Caco-2 (cell line): ENCODE data around the gene GLB1L. TPM values are rescaled to one million over a fixed set of nuclear protein-coding genes. Genes with fewer than 3 reads are reported as not detected.

Experiments used
- BruUV-seq: library from RNA; stranded (reverse); fragments of 400-500 nt; replicated peaks from 2 replicates; lab custom pipeline; 2021; lab: Mats Ljungman, UMichigan
- CTCF ChIA-PET: fragments of 300-600 bp; sonication (Branson Sonifier 250); formaldehyde crosslinking; loops from one replicate; lab custom pipeline; 2022; ENCODE audit warnings: antibody characterized with exemption; lab: Charles Lee
- POLR2A ChIA-PET: fragments of 300-600 bp; sonication (Branson Sonifier 250); formaldehyde crosslinking; loops from one replicate; lab custom pipeline; 2022; ENCODE audit warnings: antibody characterized with exemption; lab: Charles Lee
- DNase-seq, 2 experiments: peaks; one replicate each; pipeline versions ENCODE4 v3.0.0 to v3.0.0-alpha.2; 2020 to 2022
- H3K27me3 ChIP-seq: replicated peaks from 2 replicates; pipeline ENCODE4 v1.6.0; 2011; ENCODE audit warnings: low read length; ENCODE audit not compliant: control insufficient read depth, insufficient read depth
- H3K36me3 ChIP-seq: 2 replicates; pipeline ENCODE4 v1.5.1; 2011; ENCODE audit warnings: low read length; ENCODE audit not compliant: control insufficient read depth, insufficient read depth
- H3K4me1 ChIP-seq: fragments of 250-450 bp; sonication (Bioruptor Pico); 2 replicates; pipeline ENCODE4 v1.5.1; 2020; ENCODE audit warnings: mild to moderate bottlenecking
- H3K4me3 ChIP-seq: 2 replicates; pipeline ENCODE4 v1.5.1; 2011; ENCODE audit warnings: low read depth, mild to moderate bottlenecking, control low read depth, low read length
- H3K9me3 ChIP-seq: fragments of 250-450 bp; sonication (Bioruptor Pico); 2 replicates; pipeline ENCODE4 v1.5.1; 2020; ENCODE audit warnings: mild to moderate bottlenecking, moderate library complexity
- H3K27ac Mint-ChIP-seq: one replicate; pipeline ENCODE4 v1.8.0; 2022; ENCODE audit warnings: mixed read lengths; ENCODE audit not compliant: unreplicated experiment
- H3K27me3 Mint-ChIP-seq: one replicate; pipeline ENCODE4 v1.8.0; 2022; ENCODE audit warnings: mixed read lengths; ENCODE audit not compliant: insufficient read depth, unreplicated experiment
- H3K36me3 Mint-ChIP-seq: one replicate; pipeline ENCODE4 v1.8.0; 2022; ENCODE audit warnings: mild to moderate bottlenecking, mixed read lengths; ENCODE audit not compliant: insufficient read depth, unreplicated experiment
- H3K4me1 Mint-ChIP-seq: one replicate; pipeline ENCODE4 v1.8.0; 2022; ENCODE audit warnings: low read depth, mixed read lengths; ENCODE audit not compliant: unreplicated experiment
- H3K4me3 Mint-ChIP-seq: one replicate; pipeline ENCODE4 v1.8.0; 2022; ENCODE audit warnings: mild to moderate bottlenecking, moderate library complexity, mixed read lengths; ENCODE audit not compliant: unreplicated experiment
- H3K9me3 Mint-ChIP-seq: one replicate; pipeline ENCODE4 v1.8.0; 2022; ENCODE audit warnings: mixed read lengths; ENCODE audit not compliant: unreplicated experiment
- CTCF ChIP-seq, 2 experiments: fragments of 200-600 bp in 1 of 2; IDR thresholded peaks; 1 replicate in 1 of 2; 2 replicates in 1 of 2; pipeline versions ENCODE4 v1.5.1 to v1.8.0; 2011 to 2022; ENCODE audit warnings: antibody characterized with exemption in 1 of 2, control low read depth in 1 of 2, inconsistent platforms in 1 of 2, low read depth in 1 of 2, low read length in 1 of 2, mild to moderate bottlenecking in 1 of 2, moderate library complexity in 1 of 2; ENCODE audit not compliant: insufficient read depth in 1 of 2, severe bottlenecking in 1 of 2, unreplicated experiment in 1 of 2
- intact Hi-C: fragments of 100-400 bp; cut with micrococcal nuclease; formaldehyde crosslinking; loops from one replicate; pipeline ENCODE4 v1.10.0; 2022; ENCODE audit not compliant: unreplicated experiment
- total RNA-seq: library from RNA; stranded (reverse); gene quantifications from 2 replicates; pipeline ENCODE4 v1.2.3, GENCODE V29; 2022

GLB1L gene
- total RNA-seq, 1 experiment from 2014 or later: 3.3 TPM

GRCh38 chr2:219293736-219294231 is 48.5 kb upstream of the GLB1L start:
- POLR2A ChIA-PET: no interaction called here
- Mint-ChIP-seq H3K4me3 (peak overlapping the region; percentile 71), H3K27me3 (no peaks in the 10 kb centered on the region), H3K27ac (no peak overlapping the region), H3K4me1 (no peaks in the 10 kb centered on the region), H3K9me3 (no peaks in the 10 kb centered on the region), H3K36me3 (peaks cover 11% of the 10 kb centered on the region)
- H3K27me3 ChIP-seq: no peaks in the 10 kb centered on the region
- no TSS peak for BruUV-seq
- H3K9me3 ChIP-seq: no peaks in the 10 kb centered on the region
- DNase-seq: no peak
- CTCF ChIA-PET: interaction anchor here (2.1 kb wide), 1 partner anchor 49 kb away, joined by 10 read pairs; the partner anchor contains the start of genes GLB1L and STK16
- intact Hi-C loops: loop anchor here (2.0 kb wide), 2 partner anchors 45 to 75 kb away; no protein-coding TSS in a partner anchor
- no peaks in the 10 kb centered on the region for H3K36me3 ChIP-seq
- TF ChIP-seq CTCF (IDR thresholded peaks at IDR 0.05; ENCODE audit: insufficient read depth in 1 of 2, low read depth in 1 of 2, low read length in 1 of 2, severe bottlenecking in 1 of 2, unreplicated experiment in 1 of 2): no peak
- no peak overlapping the region for H3K4me3 ChIP-seq
- H3K4me1 ChIP-seq: peaks cover 4% of the 10 kb centered on the region; the same call in 1 of the 2 replicates

- H3K4me1 Mint-ChIP-seq: no peaks in the 10 kb centered on the region
- Histone ChIP-seq H3K4me3 (no peak overlapping the region), H3K9me3 (no peaks in the 10 kb centered on the region), H3K27me3 (no peaks in the 10 kb centered on the region), H3K4me1 (0 out of 2 replicates have a peak, but pooled peaks cover 4% of the 10 kb centered on the region), H3K36me3 (no peaks in the 10 kb centered on the region)
- no peak for DNase-seq
- TF ChIP-seq CTCF (IDR thresholded peaks at IDR 0.05; ENCODE audit: insufficient read depth in 1 of 2, low read depth in 1 of 2, low read length in 1 of 2, severe bottlenecking in 1 of 2, unreplicated experiment in 1 of 2): no peak
- H3K36me3 Mint-ChIP-seq: peaks cover 11% of the 10 kb centered on the region
- H3K27me3 Mint-ChIP-seq: no peaks in the 10 kb centered on the region
- no TSS peak for BruUV-seq
- CTCF ChIA-PET: no interaction called here
- POLR2A ChIA-PET: interaction anchor here (0.6 kb wide), 1 partner anchor 95 kb away, joined by 8 read pairs; the partner anchor contains the start of gene DNPEP
- no peaks in the 10 kb centered on the region for H3K9me3 Mint-ChIP-seq
- no peak overlapping the region for H3K27ac Mint-ChIP-seq
- no peak overlapping the region for H3K4me3 Mint-ChIP-seq
- intact Hi-C loops: no loop called here
Measured at GRCh38 chr2:219292616-219293015, 47.4 kb upstream of the GLB1L start.

- no peak for DNase-seq
- Histone ChIP-seq H3K36me3 (no peaks in the 10 kb centered on the region), H3K4me1 (0 out of 2 replicates have a peak, but pooled peaks cover 4% of the 10 kb centered on the region), H3K4me3 (no peak overlapping the region), H3K9me3 (no peaks in the 10 kb centered on the region), H3K27me3 (no peaks in the 10 kb centered on the region)
- ChIA-PET CTCF (no interaction called here), POLR2A (interaction anchor here (0.6 to 1.1 kb wide), 2 partner anchors 13 to 96 kb away, joined by 3 to 8 read pairs; partner anchors contain the start of genes DNAJB2 and DNPEP)
- no TSS peak for BruUV-seq
- Mint-ChIP-seq H3K4me1 (no peaks in the 10 kb centered on the region), H3K9me3 (no peaks in the 10 kb centered on the region), H3K36me3 (peaks cover 11% of the 10 kb centered on the region), H3K27me3 (no peaks in the 10 kb centered on the region), H3K27ac (no peak overlapping the region), H3K4me3 (no peak overlapping the region)
- intact Hi-C loops: no loop called here
- TF ChIP-seq CTCF (IDR thresholded peaks at IDR 0.05; ENCODE audit: insufficient read depth in 1 of 2, low read depth in 1 of 2, low read length in 1 of 2, severe bottlenecking in 1 of 2, unreplicated experiment in 1 of 2): no peak
Measured at GRCh38 chr2:219291910-219292490, 46.8 kb upstream of the GLB1L start.
